HCT116 (cell line): ENCODE results near the gene ZAP70. TPM values are rescaled to one million over a fixed set of nuclear protein-coding genes. Genes with fewer than 3 reads are reported as not detected.

Source experiments
- ATAC-seq: fragments of 200-7000 bp; cut with Tn5 transposase; 2 replicates; pipeline ENCODE4 v1.9.1; 2020; ENCODE audit warnings: mild to moderate bottlenecking, moderate library complexity
- BruUV-seq: library from RNA; stranded (reverse); fragments of 400-500 nt; replicated peaks from 2 replicates; lab custom pipeline; 2021; lab: Mats Ljungman, UMichigan
- CTCF ChIA-PET: fragments of 300-600 bp; sonication (Branson Sonifier 250); formaldehyde crosslinking; loops from one replicate; lab custom pipeline; 2021; ENCODE audit warnings: antibody characterized with exemption; lab: Charles Lee
- POLR2A ChIA-PET: fragments of 300-600, 350-600 bp; sonication (Branson Sonifier 250); formaldehyde crosslinking; loops from one replicate; lab custom pipeline; 2021; ENCODE audit warnings: antibody characterized with exemption; lab: Charles Lee
- RAD21 ChIA-PET, 2 experiments: fragments of 300-600 bp; sonication (Branson Sonifier 250); formaldehyde crosslinking; loops; one replicate each; lab custom pipeline; 2023; ENCODE audit warnings: low total read pairs in 2 of 2; ENCODE audit not compliant: uncharacterized antibody in 2 of 2, unreplicated experiment in 2 of 2, low non-redundant PET in 1 of 2; lab: Charles Lee
- DNase-seq: peaks from one replicate; pipeline ENCODE4 v3.0.0-alpha.2; 2010; ENCODE audit warnings: low read depth, low spot score
- H2AFZ ChIP-seq: fragments of 200-600 bp; shearing (Covaris generic), sonication (generic); 2 replicates; pipeline ENCODE4 v1.6.1; 2017; ENCODE audit warnings: low read depth, mixed run types, mixed read lengths, antibody characterized with exemption, low read length; ENCODE audit not compliant: poor library complexity, severe bottlenecking
- H3K27ac ChIP-seq: 2 replicates; pipeline ENCODE4 v1.5.1; 2012; ENCODE audit warnings: low read depth, low read length
- H3K27me3 ChIP-seq: fragments of 200-600 bp; sonication (generic); 2 replicates; pipeline ENCODE4 v1.6.1; 2016; ENCODE audit warnings: mixed run types, low read length, mixed read lengths; ENCODE audit not compliant: insufficient read depth
- H3K36me3 ChIP-seq, 2 experiments: fragments of 200-500 bp in 1 of 2; fragments of 200-600 bp in 1 of 2; sonication (Bioruptor generic) in 1 of 2; sonication (generic) in 1 of 2; 2 replicates each; pipeline versions ENCODE4 v1.5.1 to v1.6.1; 2014 to 2016; ENCODE audit warnings: low read length in 2 of 2, inconsistent platforms in 1 of 2, mixed read lengths in 1 of 2, mixed run types in 1 of 2; ENCODE audit not compliant: insufficient read depth in 2 of 2, control insufficient read depth in 1 of 2
- H3K4me1 ChIP-seq, 2 experiments: fragments of 200-600 bp in 1 of 2; sonication (generic) in 1 of 2; 2 replicates each; pipeline versions ENCODE4 v1.5.1 to v1.6.1; 2012 to 2017; ENCODE audit warnings: low read length in 2 of 2, inconsistent platforms in 1 of 2, mild to moderate bottlenecking in 1 of 2, mixed read lengths in 1 of 2, mixed run types in 1 of 2, moderate library complexity in 1 of 2; ENCODE audit not compliant: insufficient read depth in 2 of 2, control insufficient read depth in 1 of 2
- H3K4me2 ChIP-seq: fragments of 200-600 bp; sonication (generic); 2 replicates; pipeline ENCODE4 v1.6.1; 2017; ENCODE audit warnings: mixed run types, low read length, mixed read lengths
- H3K4me3 ChIP-seq, 2 experiments: fragments of 200-600 bp in 1 of 2; sonication (generic) in 1 of 2; replicated peaks in 1 of 2; 2 replicates each; pipeline ENCODE4 v1.5.1; 2011 to 2016; ENCODE audit warnings: low read length in 2 of 2, control low read depth in 1 of 2, low read depth in 1 of 2, mild to moderate bottlenecking in 1 of 2, mixed read lengths in 1 of 2, mixed run types in 1 of 2
- H3K79me2 ChIP-seq: fragments of 200-600 bp; sonication (generic); 2 replicates; pipeline ENCODE4 v1.6.1; 2017; ENCODE audit warnings: mild to moderate bottlenecking, mixed run types, low read length, moderate library complexity, mixed read lengths; ENCODE audit not compliant: insufficient read depth
- H3K9ac ChIP-seq: fragments of 200-600 bp; sonication (generic); 2 replicates; pipeline ENCODE4 v1.6.1; 2016; ENCODE audit warnings: low read length, mixed read lengths
- H3K9me2 ChIP-seq: fragments of 200-600 bp; sonication (generic), shearing (Covaris generic); 2 replicates; pipeline ENCODE4 v1.6.1; 2017; ENCODE audit warnings: mixed run types, mild to moderate bottlenecking, moderate library complexity; ENCODE audit not compliant: insufficient read depth
- H3K9me3 ChIP-seq, 2 experiments: fragments of 200-500 bp in 1 of 2; fragments of 200-600 bp in 1 of 2; sonication (Bioruptor generic) in 1 of 2; sonication (generic) in 1 of 2; 2 replicates each; pipeline ENCODE4 v1.6.1; 2014 to 2017; ENCODE audit warnings: low read length in 2 of 2, mixed read lengths in 2 of 2, inconsistent platforms in 1 of 2, low read depth in 1 of 2, mild to moderate bottlenecking in 1 of 2, mixed run types in 1 of 2, moderate library complexity in 1 of 2; ENCODE audit not compliant: control insufficient read depth in 1 of 2, insufficient read depth in 1 of 2
- H4K20me1 ChIP-seq: fragments of 200-600 bp; sonication (generic), shearing (Covaris generic); 2 replicates; pipeline ENCODE4 v1.6.1; 2017; ENCODE audit warnings: mixed run types, mild to moderate bottlenecking, moderate library complexity; ENCODE audit not compliant: insufficient read depth
- ATF3 ChIP-seq: IDR thresholded peaks from 2 replicates; pipeline ENCODE4 v1.6.1; 2012
- CBX3 ChIP-seq: IDR thresholded peaks from 2 replicates; pipeline ENCODE4 v1.6.1; 2012; ENCODE audit warnings: low read depth
- CEBPB ChIP-seq: IDR thresholded peaks from 2 replicates; pipeline ENCODE4 v1.6.1; 2012; ENCODE audit warnings: low read depth
- EGR1 ChIP-seq: IDR thresholded peaks from 2 replicates; pipeline ENCODE4 v1.6.1; 2012; ENCODE audit warnings: low read depth
- ELF1 ChIP-seq: IDR thresholded peaks from 2 replicates; pipeline ENCODE4 v1.6.1; 2012; ENCODE audit warnings: low read depth, borderline replicate concordance
- EZH2phosphoT487 ChIP-seq: fragments of 200-600 bp; IDR thresholded peaks from 2 replicates; pipeline ENCODE4 v1.6.1; 2018; ENCODE audit warnings: antibody characterized with exemption, borderline replicate concordance
- JUND ChIP-seq: IDR thresholded peaks from 2 replicates; pipeline ENCODE4 v1.6.1; 2012
- POLR2A ChIP-seq: IDR thresholded peaks from 2 replicates; pipeline ENCODE4 v1.7.0; 2011; ENCODE audit warnings: borderline replicate concordance; ENCODE audit not compliant: insufficient read depth, insufficient read length; ENCODE audit errors: extremely low read depth
- POLR2AphosphoS5 ChIP-seq: IDR thresholded peaks from 2 replicates; pipeline ENCODE4 v1.6.1; 2011; ENCODE audit warnings: mild to moderate bottlenecking, low read depth, low read length, moderate library complexity
- RAD21 ChIP-seq: IDR thresholded peaks from 2 replicates; pipeline ENCODE4 v1.6.1; 2012; ENCODE audit warnings: low read depth, mild to moderate bottlenecking
- REST ChIP-seq: IDR thresholded peaks from 2 replicates; pipeline ENCODE4 v1.6.1; 2012; ENCODE audit warnings: low read depth
- SIN3A ChIP-seq: IDR thresholded peaks from 2 replicates; pipeline ENCODE4 v1.6.1; 2012; ENCODE audit warnings: low read depth
- SP1 ChIP-seq: IDR thresholded peaks from 2 replicates; pipeline ENCODE4 v1.6.1; 2012; ENCODE audit warnings: low read depth
- SRF ChIP-seq: IDR thresholded peaks from 2 replicates; pipeline ENCODE4 v1.6.1; 2012; ENCODE audit warnings: low read depth
- TCF7L2 ChIP-seq: IDR thresholded peaks from 2 replicates; pipeline ENCODE4 v1.7.0; 2011; ENCODE audit warnings: borderline replicate concordance, inconsistent platforms; ENCODE audit not compliant: insufficient read depth, insufficient read length; ENCODE audit errors: extremely low read depth
- YY1 ChIP-seq: IDR thresholded peaks from 2 replicates; pipeline ENCODE4 v1.6.1; 2011; ENCODE audit warnings: low read length, low read depth, moderate library complexity, mild to moderate bottlenecking; ENCODE audit not compliant: insufficient replicate concordance; ENCODE audit errors: extremely low read depth
- ZBTB33 ChIP-seq: IDR thresholded peaks from 2 replicates; pipeline ENCODE4 v1.6.1; 2011; ENCODE audit warnings: mild to moderate bottlenecking, low read length, moderate library complexity; ENCODE audit not compliant: insufficient replicate concordance; ENCODE audit errors: extremely low read depth
- ZFX ChIP-seq: fragments of 450-650 bp; IDR thresholded peaks from 2 replicates; pipeline ENCODE4 v1.6.1; 2017
- ZNF274 ChIP-seq: fragments of 200-500 bp; sonication (Bioruptor generic); IDR thresholded peaks from 2 replicates; pipeline ENCODE4 v1.6.1; 2014; ENCODE audit warnings: mild to moderate bottlenecking, low read depth, low read length, inconsistent platforms
- intact Hi-C: fragments of 100-400 bp; cut with micrococcal nuclease; formaldehyde crosslinking; loops from 2 replicates; pipeline ENCODE4 v1.10.0; 2022
- total RNA-seq: library from RNA; stranded (reverse); gene quantifications from one replicate; pipeline ENCODE4 v1.2.1, GENCODE V29; 2021; ENCODE audit not compliant: unreplicated experiment

ZAP70 gene
- total RNA-seq, 1 experiment from 2014 or later: 0.91 TPM

- intact Hi-C loops: no loop called here
- RAD21 ChIA-PET: no interaction called here
- CTCF ChIA-PET: interaction anchor here (1.2 kb wide), 1 partner anchor 153 kb away, joined by 4 read pairs; no protein-coding TSS in a partner anchor
Measured at GRCh38 chr2:97743913-97744312, 30.5 kb downstream of the ZAP70 start.

More at GRCh38 chr2:97743913-97744312, 30.5 kb downstream of the ZAP70 start:
- H3K27ac ChIP-seq: no peak overlapping the region
- H3K27me3 ChIP-seq: no peaks in the 10 kb centered on the region
- H3K4me3 ChIP-seq: no peak overlapping the region
- no TSS peak for BruUV-seq
- H3K4me1 ChIP-seq: peaks cover 0 to 18% of the 10 kb centered on the region in 2 experiments; a peak in 2 of 4 replicates
- no peak overlapping the region for H3K4me2 ChIP-seq
- no peak for ATAC-seq
- no peak overlapping the region for H2AFZ ChIP-seq
- DNase-seq: no peak
- H3K9ac ChIP-seq: no peak overlapping the region
- TF ChIP-seq CEBPB (no peak), ATF3 (no peak), JUND (no peak), POLR2A (no peak), ELF1 (no peak), EGR1 (no peak), YY1 (no peak), ZBTB33 (no peak), SP1 (no peak), ZFX (no peak), REST (no peak), ZNF274 (no peak), EZH2phosphoT487 (no peak), POLR2AphosphoS5 (no peak), RAD21 (no peak), SIN3A (no peak), SRF (no peak), CBX3 (no peak), TCF7L2 (no peak)
- POLR2A ChIA-PET: no interaction called here
- H3K79me2 ChIP-seq: no peaks in the 10 kb centered on the region
- H3K9me3 ChIP-seq: no peaks in the 10 kb centered on the region
- no peaks in the 10 kb centered on the region for H3K9me2 ChIP-seq
- H4K20me1 ChIP-seq: no peaks in the 10 kb centered on the region
- no peaks in the 10 kb centered on the region for H3K36me3 ChIP-seq
